Activated CD8-positive, alpha-beta T cell treated with anti-CD3 and anti-CD28 coated beads, Interleukin-2, amount 10 ng/mL, durations not matched to agents 7 days and 5 days (primary cell): ENCODE results near the gene SNTG2. TPM values are rescaled to one million over a fixed set of nuclear protein-coding genes. Genes with fewer than 3 reads are reported as not detected.

Experiments used
- ATAC-seq: fragments of 150-1000 bp; cut with Tn5 transposase; one replicate; pipeline ENCODE4 v1.10.0; 2021; ENCODE audit warnings: moderate library complexity
- CTCF ChIA-PET: fragments of 350-600 bp; sonication (Branson Sonifier 250); formaldehyde crosslinking; loops from one replicate; lab custom pipeline; 2021; ENCODE audit warnings: antibody characterized with exemption; lab: Charles Lee
- POLR2A ChIA-PET: fragments of 350-600 bp; sonication (Branson Sonifier 250); formaldehyde crosslinking; loops from one replicate; lab custom pipeline; 2021; ENCODE audit warnings: antibody characterized with exemption; lab: Charles Lee
- DNase-seq: peaks from one replicate; pipeline ENCODE4 v3.0.0-alpha.2; 2020
- H3K27ac Mint-ChIP-seq: one replicate; pipeline ENCODE4 v1.8.0; 2021; ENCODE audit warnings: mild to moderate bottlenecking, mixed read lengths
- H3K27me3 Mint-ChIP-seq: one replicate; pipeline ENCODE4 v1.8.0; 2021; ENCODE audit warnings: low read depth, mixed read lengths
- H3K36me3 Mint-ChIP-seq: one replicate; pipeline ENCODE4 v1.8.0; 2021; ENCODE audit warnings: low read depth, mixed read lengths
- H3K4me1 Mint-ChIP-seq: one replicate; pipeline ENCODE4 v1.8.0; 2021; ENCODE audit warnings: low read depth, mixed read lengths
- H3K4me3 Mint-ChIP-seq: one replicate; pipeline ENCODE4 v1.8.0; 2021; ENCODE audit warnings: mild to moderate bottlenecking, mixed read lengths
- H3K9me3 Mint-ChIP-seq: one replicate; pipeline ENCODE4 v1.8.0; 2022; ENCODE audit warnings: mixed read lengths; ENCODE audit not compliant: insufficient read depth
- total RNA-seq, 2 experiments: library from RNA; stranded (reverse); gene quantifications; one replicate each; pipeline ENCODE4 v1.2.3, GENCODE V29; 2021

Gene SNTG2
- total RNA-seq, 2 experiments from 2014 or later = 1.6 to 2.5 TPM

- Mint-ChIP-seq H3K4me1 (no peaks in the 10 kb centered on the region), H3K4me3 (no peak overlapping the region), H3K27me3 (peaks cover 6% of the 10 kb centered on the region), H3K9me3 (no peaks in the 10 kb centered on the region), H3K27ac (no peak overlapping the region), H3K36me3 (no peaks in the 10 kb centered on the region)
- ATAC-seq = no peak
- DNase-seq = no peak
- CTCF ChIA-PET = no interaction called here
- POLR2A ChIA-PET = interaction anchor here (0.7 kb wide), 1 partner anchor 301 kb away, joined by 3 read pairs; no protein-coding TSS in a partner anchor
Measured at GRCh38 chr2:929925-930324, 20.7 kb upstream of the SNTG2 start.

DNA sequence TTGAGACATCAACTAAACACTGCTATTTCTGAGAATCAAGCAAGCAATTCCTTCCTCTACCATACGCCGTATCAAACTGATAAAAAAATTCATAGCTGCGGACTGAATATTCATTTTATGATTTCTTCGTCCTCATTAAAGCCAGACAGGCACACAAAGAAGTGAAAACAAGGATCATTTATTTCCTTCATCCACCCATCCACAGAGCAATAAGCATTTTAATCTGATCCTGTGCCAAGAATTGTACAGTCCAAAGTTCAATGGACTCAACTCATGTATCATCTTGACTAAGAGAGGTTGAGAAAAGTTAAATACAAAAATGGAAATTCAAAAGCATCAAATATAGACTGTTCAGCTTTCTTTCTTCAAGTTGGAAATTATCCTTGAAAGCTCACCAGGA lies 19.7 kb upstream of the SNTG2 start:
- H3K4me1 Mint-ChIP-seq = no peaks in the 10 kb centered on the region
- CTCF ChIA-PET = no interaction called here
- POLR2A ChIA-PET = no interaction called here
- no peaks in the 10 kb centered on the region for H3K36me3 Mint-ChIP-seq
- H3K27me3 Mint-ChIP-seq = peaks cover 3% of the 10 kb centered on the region
- H3K4me3 Mint-ChIP-seq = no peak overlapping the region
- H3K9me3 Mint-ChIP-seq = no peaks in the 10 kb centered on the region
- DNase-seq = no peak
- H3K27ac Mint-ChIP-seq = no peak overlapping the region
- no peak for ATAC-seq

DNA sequence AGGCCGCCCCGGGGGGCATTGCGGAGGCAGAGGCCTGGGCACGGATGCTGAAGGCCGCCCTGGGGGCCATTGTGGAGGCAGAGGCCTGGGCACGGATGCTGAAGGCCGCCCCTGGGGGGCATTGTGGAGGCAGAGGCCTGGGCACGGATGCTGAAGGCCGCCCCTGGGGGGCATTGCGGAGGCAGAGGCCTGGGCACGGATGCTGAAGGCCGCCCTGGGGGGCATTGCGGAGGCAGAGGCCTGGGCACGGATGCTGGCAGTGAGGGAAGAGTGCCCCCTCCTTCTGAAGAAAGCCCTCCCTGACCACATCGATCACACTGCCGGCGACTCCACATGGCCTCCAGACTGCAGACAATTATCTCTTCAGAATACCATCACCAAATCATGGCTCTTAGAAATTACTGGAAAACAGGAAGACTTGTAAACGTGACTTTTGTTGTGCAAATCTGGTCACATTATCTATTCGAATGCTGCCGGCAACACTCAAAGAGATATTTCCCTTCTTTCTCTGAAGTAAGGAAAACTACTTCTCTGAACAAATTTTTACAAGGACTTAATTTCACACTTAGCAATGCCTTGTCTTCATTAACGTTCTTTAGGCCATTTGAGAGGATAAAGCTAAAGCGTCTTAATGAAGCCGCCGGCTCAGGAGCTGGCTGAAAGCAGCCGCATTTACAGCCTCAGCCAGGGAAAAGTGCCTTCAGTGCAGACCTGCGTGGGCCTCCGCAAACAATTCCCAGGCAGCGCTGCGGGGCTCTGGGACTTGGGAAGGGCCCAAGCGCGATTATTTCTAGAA lies 18.1 kb upstream of the SNTG2 start:
- ATAC-seq (no peak), DNase-seq (no peak)
- no peak overlapping the region for H3K4me3 Mint-ChIP-seq
- no peaks in the 10 kb centered on the region for H3K27me3 Mint-ChIP-seq
- no peaks in the 10 kb centered on the region for H3K4me1 Mint-ChIP-seq
- no peaks in the 10 kb centered on the region for H3K36me3 Mint-ChIP-seq
- ChIA-PET POLR2A (no interaction called here), CTCF (no interaction called here)
- H3K9me3 Mint-ChIP-seq = no peaks in the 10 kb centered on the region
- H3K27ac Mint-ChIP-seq = no peak overlapping the region

DNA sequence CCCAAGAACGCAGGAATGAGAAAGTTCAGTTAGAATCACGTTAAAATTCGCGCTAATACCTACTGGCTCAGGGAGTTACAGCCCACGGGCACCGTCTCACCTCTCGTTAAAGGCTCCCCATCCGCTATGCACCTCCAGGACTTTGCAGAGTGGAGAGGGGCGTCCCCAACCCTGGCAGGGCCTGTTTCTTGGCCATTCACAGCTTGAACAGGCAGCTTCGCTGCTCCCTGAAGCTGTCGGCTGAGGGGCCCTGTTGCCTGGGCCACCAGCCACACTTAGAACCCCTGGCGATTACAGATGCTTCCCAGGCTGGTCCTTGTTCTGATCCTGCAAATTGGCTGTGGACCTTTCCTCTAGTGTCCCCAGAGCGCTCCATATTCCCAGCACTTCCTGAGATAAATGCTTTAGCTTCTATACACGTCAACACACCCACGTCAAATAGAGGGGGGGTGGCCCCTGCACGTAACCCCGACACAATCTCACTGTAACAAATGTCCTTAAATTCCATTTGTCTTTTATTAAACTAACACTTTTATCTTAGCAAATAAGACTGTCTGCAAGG lies 16.8 kb upstream of the SNTG2 start:
- no peak overlapping the region for H3K4me3 Mint-ChIP-seq
- H3K27me3 Mint-ChIP-seq = no peaks in the 10 kb centered on the region
- no peaks in the 10 kb centered on the region for H3K4me1 Mint-ChIP-seq
- H3K9me3 Mint-ChIP-seq = no peaks in the 10 kb centered on the region
- no peak for ATAC-seq
- no peak for DNase-seq
- ChIA-PET CTCF (interaction anchor here (0.8 kb wide), 1 partner anchor 206 kb away, joined by 3 read pairs; no protein-coding TSS in a partner anchor), POLR2A (no interaction called here)
- no peak overlapping the region for H3K27ac Mint-ChIP-seq
- no peaks in the 10 kb centered on the region for H3K36me3 Mint-ChIP-seq

DNA sequence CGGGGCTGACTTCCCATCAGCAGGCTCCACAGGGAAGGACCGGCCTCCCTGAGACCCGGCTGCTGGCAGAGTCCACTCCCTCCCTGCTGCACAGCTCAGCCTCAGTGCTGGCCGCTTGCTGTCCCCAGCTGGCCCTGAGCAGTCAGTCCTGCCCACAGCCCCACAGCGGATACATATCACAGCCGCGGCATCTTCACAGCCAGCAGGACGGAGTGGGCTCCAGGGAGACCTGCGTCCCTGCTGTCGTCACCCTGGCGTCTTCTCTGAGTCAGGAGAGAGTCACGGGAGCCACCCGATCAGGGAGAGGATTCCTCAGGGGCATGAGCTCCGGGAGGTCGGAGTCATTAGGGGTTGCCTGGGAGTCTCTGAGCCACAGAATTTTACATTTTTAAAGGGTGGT lies 13.1 kb upstream of the SNTG2 start:
- no peak overlapping the region for H3K27ac Mint-ChIP-seq
- ChIA-PET POLR2A (no interaction called here), CTCF (no interaction called here)
- DNase-seq (no peak), ATAC-seq (no peak)
- no peak overlapping the region for H3K4me3 Mint-ChIP-seq
- H3K36me3 Mint-ChIP-seq = no peaks in the 10 kb centered on the region
- no peaks in the 10 kb centered on the region for H3K9me3 Mint-ChIP-seq
- no peaks in the 10 kb centered on the region for H3K27me3 Mint-ChIP-seq
- H3K4me1 Mint-ChIP-seq = no peaks in the 10 kb centered on the region

DNA sequence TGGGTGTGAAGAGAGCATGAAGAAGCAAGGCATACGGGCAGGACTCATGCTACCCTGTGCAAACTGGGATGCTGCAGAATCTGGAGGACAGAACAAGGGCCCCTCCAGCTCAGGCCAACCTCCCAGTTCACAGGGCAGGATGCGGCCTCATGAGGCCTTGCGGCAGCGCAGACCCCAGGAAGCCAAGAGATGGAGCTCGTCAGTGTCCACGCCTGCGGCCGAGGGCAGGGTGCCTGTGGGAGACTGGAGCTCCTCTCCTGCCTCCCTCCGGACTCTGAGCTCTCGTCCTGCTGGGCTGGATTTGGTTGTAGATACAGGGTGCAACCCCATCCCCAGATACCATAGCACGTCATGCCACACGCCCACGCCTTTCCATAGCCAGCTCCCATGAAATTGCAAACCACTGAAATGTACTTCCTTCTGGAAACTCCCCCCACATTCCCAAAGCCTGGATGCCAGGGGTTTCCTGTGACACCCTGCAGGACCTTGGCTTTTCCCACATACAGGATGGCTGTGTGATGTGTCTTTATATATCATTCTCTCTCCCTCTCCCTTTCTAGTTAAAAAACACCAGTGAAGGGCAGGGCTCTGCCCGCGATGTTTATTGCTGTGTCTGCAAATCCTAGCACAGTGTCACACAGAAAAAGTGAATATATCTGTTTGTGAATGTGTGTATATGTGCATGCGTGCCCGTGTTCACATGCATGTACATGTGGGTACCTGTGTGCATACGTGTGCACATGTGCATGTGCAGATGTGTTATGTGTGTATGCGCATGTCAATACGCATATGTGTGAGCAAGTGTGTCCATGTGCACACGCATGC lies 12.3 kb upstream of the SNTG2 start:
- Mint-ChIP-seq H3K27me3 (no peaks in the 10 kb centered on the region), H3K4me3 (no peak overlapping the region), H3K27ac (no peak overlapping the region), H3K36me3 (no peaks in the 10 kb centered on the region), H3K9me3 (no peaks in the 10 kb centered on the region), H3K4me1 (no peaks in the 10 kb centered on the region)
- CTCF ChIA-PET = no interaction called here
- POLR2A ChIA-PET = no interaction called here
- DNase-seq (no peak), ATAC-seq (no peak)

DNA sequence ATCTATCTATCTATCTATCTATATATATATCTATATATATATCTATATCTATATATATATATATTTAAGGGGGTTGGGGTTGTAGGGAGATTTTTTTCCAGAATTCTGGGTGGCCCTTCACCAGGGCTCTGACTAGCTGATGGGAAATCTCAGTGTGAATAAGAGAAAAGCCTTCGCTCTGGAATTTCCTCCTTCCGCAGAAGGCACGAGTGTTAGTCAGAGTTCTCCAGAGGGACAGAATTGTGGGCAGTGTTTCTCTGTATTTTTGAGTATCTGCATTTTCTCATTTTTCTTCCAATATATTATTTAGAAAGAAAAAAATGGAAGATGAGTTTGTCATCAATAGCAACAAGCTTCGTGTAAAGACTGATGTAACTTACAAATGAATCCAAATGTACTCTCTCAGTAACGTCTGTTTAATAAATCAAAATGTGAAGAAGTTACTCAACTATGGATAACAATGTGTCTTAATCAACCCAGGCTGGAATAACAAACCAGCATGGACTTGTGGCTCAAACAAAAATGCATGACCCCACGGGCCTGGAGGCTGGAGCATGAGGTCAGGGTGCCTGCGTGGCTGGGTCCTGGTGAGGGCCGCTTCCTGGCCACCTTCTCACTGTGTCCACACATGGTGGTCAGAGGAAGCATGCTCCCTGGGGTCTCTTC lies 10.6 kb upstream of the SNTG2 start:
- CTCF ChIA-PET = no interaction called here
- H3K27ac Mint-ChIP-seq = no peak overlapping the region
- peaks cover 6% of the 10 kb centered on the region for H3K4me1 Mint-ChIP-seq
- peaks cover 8% of the 10 kb centered on the region for H3K36me3 Mint-ChIP-seq
- H3K27me3 Mint-ChIP-seq = no peaks in the 10 kb centered on the region
- peaks cover 9% of the 10 kb centered on the region for H3K9me3 Mint-ChIP-seq
- no peak for DNase-seq
- H3K4me3 Mint-ChIP-seq = no peak overlapping the region
- no peak for ATAC-seq
- POLR2A ChIA-PET = no interaction called here

DNA sequence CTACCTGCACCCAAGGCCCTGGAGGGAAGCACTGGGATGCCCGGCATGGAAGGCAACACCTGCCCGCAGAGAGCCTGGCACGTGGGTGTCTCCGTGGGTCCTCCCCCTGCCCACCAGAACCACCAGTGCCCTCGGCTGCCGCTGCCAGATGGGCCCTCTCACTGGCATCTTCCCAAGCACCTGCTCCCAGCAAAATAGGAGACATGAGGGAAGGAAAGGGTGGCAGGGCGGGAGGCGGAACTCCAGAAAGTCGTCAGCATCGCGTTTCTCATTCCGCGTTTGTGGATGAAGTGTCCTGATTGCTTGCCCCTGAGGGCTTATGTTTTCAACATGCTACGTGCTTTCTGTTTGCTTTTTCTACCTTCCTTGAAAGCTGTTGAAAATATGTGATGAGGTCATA lies 8.8 kb upstream of the SNTG2 start:
- H3K4me3 Mint-ChIP-seq = no peak overlapping the region
- ChIA-PET POLR2A (no interaction called here), CTCF (no interaction called here)
- ATAC-seq (no peak), DNase-seq (no peak)
- H3K27ac Mint-ChIP-seq = no peak overlapping the region
- no peaks in the 10 kb centered on the region for H3K27me3 Mint-ChIP-seq
- H3K9me3 Mint-ChIP-seq = peaks cover 9% of the 10 kb centered on the region
- H3K4me1 Mint-ChIP-seq = peaks cover 24% of the 10 kb centered on the region
- peaks cover 8% of the 10 kb centered on the region for H3K36me3 Mint-ChIP-seq

GRCh38 chr2:942775-943460 lies 7.7 kb upstream of the SNTG2 start:
- Mint-ChIP-seq H3K27ac (no peak overlapping the region), H3K27me3 (no peaks in the 10 kb centered on the region), H3K36me3 (peaks cover 8% of the 10 kb centered on the region), H3K9me3 (peaks cover 9% of the 10 kb centered on the region), H3K4me3 (no peak overlapping the region), H3K4me1 (peaks cover 24% of the 10 kb centered on the region)
- DNase-seq (no peak), ATAC-seq (no peak)
- CTCF ChIA-PET = interaction anchor here (0.9 kb wide), 1 partner anchor 11 kb away, joined by 3 read pairs; no protein-coding TSS in a partner anchor
- POLR2A ChIA-PET = no interaction called here

GRCh38 chr2:943461-943797 lies 7.2 kb upstream of the SNTG2 start:
- ChIA-PET POLR2A (no interaction called here), CTCF (interaction anchor here (0.9 kb wide), 1 partner anchor 10 kb away, joined by 3 read pairs; no protein-coding TSS in a partner anchor)
- H3K27ac Mint-ChIP-seq = no peak overlapping the region
- H3K4me3 Mint-ChIP-seq = no peak overlapping the region
- H3K4me1 Mint-ChIP-seq = peaks cover 24% of the 10 kb centered on the region
- H3K36me3 Mint-ChIP-seq = peaks cover 8% of the 10 kb centered on the region
- peaks cover 9% of the 10 kb centered on the region for H3K9me3 Mint-ChIP-seq
- no peak for ATAC-seq
- no peak for DNase-seq
- H3K27me3 Mint-ChIP-seq = no peaks in the 10 kb centered on the region

DNA sequence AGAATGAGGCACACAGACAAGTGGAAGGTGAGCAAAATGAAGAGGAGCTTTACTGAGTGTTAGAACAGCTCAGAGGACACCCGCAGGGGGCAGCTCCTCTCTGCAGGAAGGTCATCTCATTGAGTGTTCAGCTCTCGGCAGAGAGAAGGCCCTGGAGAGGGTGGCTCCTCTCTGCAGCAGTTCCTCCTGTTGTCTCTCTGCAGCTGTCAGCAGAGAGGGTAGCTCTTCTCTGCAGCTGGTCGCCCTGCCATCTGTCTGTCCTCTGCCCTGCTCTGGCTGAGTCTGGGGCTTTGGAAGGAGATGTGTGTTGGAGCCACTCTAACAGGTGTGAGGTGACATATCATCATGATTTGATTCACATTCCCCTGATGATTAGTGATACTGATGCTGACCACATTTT lies 6.8 kb upstream of the SNTG2 start:
- Mint-ChIP-seq H3K9me3 (peaks cover 9% of the 10 kb centered on the region), H3K4me1 (peaks cover 24% of the 10 kb centered on the region), H3K27me3 (no peaks in the 10 kb centered on the region), H3K36me3 (peaks cover 8% of the 10 kb centered on the region), H3K4me3 (no peak overlapping the region), H3K27ac (no peak overlapping the region)
- ChIA-PET CTCF (interaction anchor here (0.9 kb wide), 1 partner anchor 10 kb away, joined by 3 read pairs; no protein-coding TSS in a partner anchor), POLR2A (no interaction called here)
- no peak for ATAC-seq
- DNase-seq = no peak
